Prostate gland (tissue), 2 donors: ENCODE data around the gene MRPL49. TPM values are rescaled to one million over a fixed set of nuclear protein-coding genes. Genes with fewer than 3 reads are reported as not detected.

ENCODE experiments used
- DNase-seq: peaks from one replicate; pipeline ENCODE4 v3.0.0-alpha.2; 2019; ENCODE audit warnings: low spot score
- H3K27ac ChIP-seq, 2 donors: fragments of 200-600 bp; sonication (generic); 2 replicates each; pipeline ENCODE4 v1.5.1; 2017 to 2019
- H3K27me3 ChIP-seq: fragments of 200-600 bp; sonication (generic); replicated peaks from 2 replicates; pipeline ENCODE4 v1.5.1; 2019; ENCODE audit not compliant: insufficient read depth
- H3K36me3 ChIP-seq, 2 donors: fragments of 200-600 bp; sonication (generic); 1 replicate in 1 of 2; 2 replicates in 1 of 2; pipeline versions ENCODE4 v1.5.1 to v1.8.1; 2017 to 2019
- H3K4me1 ChIP-seq: fragments of 200-600 bp; sonication (generic); replicated peaks from 2 replicates; pipeline ENCODE4 v1.5.1; 2019
- H3K4me3 ChIP-seq, 2 donors: fragments of 200-600 bp; sonication (generic); 2 replicates each; pipeline ENCODE4 v1.5.1; 2017 to 2019
- H3K9me3 ChIP-seq: fragments of 200-600 bp; sonication (generic); 2 replicates; pipeline ENCODE4 v1.5.1; 2017
- POLR2A ChIP-seq: fragments of 450-650 bp; IDR thresholded peaks from one replicate; pipeline ENCODE4 v1.6.1; 2016; ENCODE audit warnings: antibody characterized with exemption, mild to moderate bottlenecking
- POLR2AphosphoS5 ChIP-seq: sonication (generic); formaldehyde crosslinking; IDR thresholded peaks from one replicate; pipeline ENCODE4 v1.6.1; 2017; ENCODE audit warnings: antibody characterized with exemption
- WGBS: methylation state at CpG from one replicate; pipeline ENCODE4 v1.1.5; 2018; 5-methylcytosine and 5-hydroxymethylcytosine counted together
- intact Hi-C: fragments of 100-400 bp; cut with DNase I; formaldehyde crosslinking; loops from one replicate; pipeline ENCODE4 v1.14.2; 2022
- total RNA-seq, 2 donors: library from RNA; depleted of rRNA; stranded (reverse); fragments of >200 nt; gene quantifications; one replicate each; pipeline ENCODE4 v1.1.0, GENCODE V29; 2016
- TF ChIP-seq, protein P1 (sequence below), 4 experiments: fragments of 200-600 bp in 2 of 4; fragments of 450-650 bp in 2 of 4; sonication (generic) in 2 of 4; IDR thresholded peaks; 1 replicate in 3 of 4; 2 replicates in 1 of 4; pipeline ENCODE4 v1.5.1; 2016 to 2019; ENCODE audit warnings: antibody characterized with exemption in 4 of 4, mild to moderate bottlenecking in 2 of 4, moderate library complexity in 2 of 4

MRPL49 gene
- total RNA-seq, 2 donors from 2014 or later = 99.9 to 113 TPM

- DNase-seq = no peak
- Histone ChIP-seq H3K4me1 (peaks cover 3% of the 10 kb centered on the region), H3K27me3 (no peaks in the 10 kb centered on the region), H3K36me3 (peaks cover 26 to 45% of the 10 kb centered on the region in 2 donors), H3K4me3 (no peak overlapping the region), H3K9me3 (no peaks in the 10 kb centered on the region), H3K27ac (no peak overlapping the region)
- intact Hi-C loops = no loop called here
- no peak for TF ChIP-seq POLR2A
- TF ChIP-seq POLR2AphosphoS5 = no peak
- TF ChIP-seq, protein P1, sequence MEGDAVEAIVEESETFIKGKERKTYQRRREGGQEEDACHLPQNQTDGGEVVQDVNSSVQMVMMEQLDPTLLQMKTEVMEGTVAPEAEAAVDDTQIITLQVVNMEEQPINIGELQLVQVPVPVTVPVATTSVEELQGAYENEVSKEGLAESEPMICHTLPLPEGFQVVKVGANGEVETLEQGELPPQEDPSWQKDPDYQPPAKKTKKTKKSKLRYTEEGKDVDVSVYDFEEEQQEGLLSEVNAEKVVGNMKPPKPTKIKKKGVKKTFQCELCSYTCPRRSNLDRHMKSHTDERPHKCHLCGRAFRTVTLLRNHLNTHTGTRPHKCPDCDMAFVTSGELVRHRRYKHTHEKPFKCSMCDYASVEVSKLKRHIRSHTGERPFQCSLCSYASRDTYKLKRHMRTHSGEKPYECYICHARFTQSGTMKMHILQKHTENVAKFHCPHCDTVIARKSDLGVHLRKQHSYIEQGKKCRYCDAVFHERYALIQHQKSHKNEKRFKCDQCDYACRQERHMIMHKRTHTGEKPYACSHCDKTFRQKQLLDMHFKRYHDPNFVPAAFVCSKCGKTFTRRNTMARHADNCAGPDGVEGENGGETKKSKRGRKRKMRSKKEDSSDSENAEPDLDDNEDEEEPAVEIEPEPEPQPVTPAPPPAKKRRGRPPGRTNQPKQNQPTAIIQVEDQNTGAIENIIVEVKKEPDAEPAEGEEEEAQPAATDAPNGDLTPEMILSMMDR (IDR thresholded peaks at IDR 0.05) = no peak
- WGBS = 78% methylated on average over 15 of the region's 15 CpGs
Measured at GRCh38 chr11:65128182-65129145, 6.3 kb downstream of the MRPL49 start.

GRCh38 chr11:65129649-65130441, 7.7 kb downstream of the MRPL49 start:
- H3K4me3 ChIP-seq = no peak overlapping the region
- no peaks in the 10 kb centered on the region for H3K9me3 ChIP-seq
- H3K27me3 ChIP-seq = no peaks in the 10 kb centered on the region
- TF ChIP-seq POLR2A (no peak), POLR2AphosphoS5 (no peak)
- TF ChIP-seq, protein P1 (IDR thresholded peaks at IDR 0.05) = no peak
- no peak for DNase-seq
- H3K27ac ChIP-seq = no peak overlapping the region
- H3K4me1 ChIP-seq = no peaks in the 10 kb centered on the region
- 84% methylated on average over 13 of the region's 13 CpGs for WGBS
- peaks cover 26 to 45% of the 10 kb centered on the region in 2 donors for H3K36me3 ChIP-seq
- intact Hi-C loops = no loop called here

GRCh38 chr11:65130631-65131416, 8.7 kb downstream of the MRPL49 start:
- Histone ChIP-seq H3K36me3 (peaks cover 22 to 40% of the 10 kb centered on the region in 2 donors), H3K27me3 (no peaks in the 10 kb centered on the region), H3K9me3 (no peaks in the 10 kb centered on the region), H3K4me1 (peaks cover 7% of the 10 kb centered on the region), H3K4me3 (no peak overlapping the region), H3K27ac (no peak overlapping the region)
- TF ChIP-seq POLR2AphosphoS5 (no peak), POLR2A (no peak)
- TF ChIP-seq, protein P1 (IDR thresholded peaks at IDR 0.05) = no peak
- intact Hi-C loops = no loop called here
- WGBS = 90% methylated on average over 18 of the region's 19 CpGs
- no peak for DNase-seq

DNA sequence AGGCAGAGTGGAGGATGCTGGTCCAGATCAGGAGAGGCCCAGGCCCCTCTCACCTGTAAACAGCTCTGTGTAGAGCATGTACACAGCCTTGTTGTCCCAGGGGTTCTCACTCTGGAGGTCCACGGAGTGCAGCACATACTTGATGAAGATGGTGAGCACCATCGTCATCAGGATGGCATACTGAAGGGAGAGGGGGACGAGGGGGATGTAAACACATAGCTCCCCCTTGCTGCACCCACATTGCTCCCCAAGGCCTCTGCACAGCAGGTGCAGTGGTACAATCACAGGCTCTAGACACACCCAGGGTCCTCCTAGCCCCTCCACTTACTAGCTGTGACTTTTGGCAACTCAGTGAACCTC, 9.3 kb downstream of the MRPL49 start:
- H3K9me3 ChIP-seq = no peaks in the 10 kb centered on the region
- no peak for TF ChIP-seq POLR2A
- no peak for TF ChIP-seq POLR2AphosphoS5
- TF ChIP-seq, protein P1 (IDR thresholded peaks at IDR 0.05) = no peak
- H3K27me3 ChIP-seq = no peaks in the 10 kb centered on the region
- H3K36me3 ChIP-seq = peaks cover 21 to 37% of the 10 kb centered on the region in 2 donors
- peaks cover 7% of the 10 kb centered on the region for H3K4me1 ChIP-seq
- no peak overlapping the region for H3K4me3 ChIP-seq
- no peak for DNase-seq
- 84% methylated on average over 3 of the region's 3 CpGs for WGBS
- H3K27ac ChIP-seq = no peak overlapping the region
- intact Hi-C loops = no loop called here
